Medulla oblongata (tissue), 1 donor: ENCODE data around the gene NXPE1.

Source experiments
- DNase-seq: peaks from one replicate; pipeline ENCODE4 v3.0.0-alpha.2; 2015; ENCODE audit errors: extremely low spot score

Gene NXPE1

GRCh38 chr11:114562166-114562916 lies 2.7 kb upstream of the NXPE1 start:
- no peak for DNase-seq

GRCh38 chr11:114556135-114556534 lies 3.5 kb downstream of the NXPE1 start:
- DNase-seq: no peak

GRCh38 chr11:114553642-114554041 lies 6.0 kb downstream of the NXPE1 start:
- no peak for DNase-seq

GRCh38 chr11:114551060-114551459 lies 8.6 kb downstream of the NXPE1 start:
- DNase-seq: no peak

- DNase-seq: no peak
Observed at GRCh38 chr11:114525682-114526081, 34.0 kb downstream of the NXPE1 start.

GRCh38 chr11:114524122-114524521 lies 35.6 kb downstream of the NXPE1 start:
- no peak for DNase-seq

GRCh38 chr11:114522818-114523217 lies 36.9 kb downstream of the NXPE1 start:
- no peak for DNase-seq

GRCh38 chr11:114511538-114511937 lies 48.1 kb downstream of the NXPE1 start:
- no peak for DNase-seq

- DNase-seq: no peak
Observed at GRCh38 chr11:114511079-114511478, 48.6 kb downstream of the NXPE1 start.

- DNase-seq: no peak
Observed at GRCh38 chr11:114501901-114502300, 57.8 kb downstream of the NXPE1 start.

- no peak for DNase-seq
Observed at GRCh38 chr11:114499756-114500155, 59.9 kb downstream of the NXPE1 start.

GRCh38 chr11:114496915-114497314 lies 62.8 kb downstream of the NXPE1 start:
- no peak for DNase-seq

- DNase-seq: no peak
Observed at GRCh38 chr11:114483929-114484328, 75.8 kb downstream of the NXPE1 start.

- DNase-seq: no peak
Observed at GRCh38 chr11:114482114-114482513, 77.6 kb downstream of the NXPE1 start.

GRCh38 chr11:114479331-114479730 lies 80.3 kb downstream of the NXPE1 start:
- no peak for DNase-seq

- DNase-seq: peak; percentile 3
Observed at GRCh38 chr11:114478768-114479167, 80.9 kb downstream of the NXPE1 start.

GRCh38 chr11:114478001-114478410 lies 81.7 kb downstream of the NXPE1 start:
- no peak for DNase-seq

GRCh38 chr11:114472661-114473060 lies 87.0 kb downstream of the NXPE1 start:
- DNase-seq: no peak
